Activated B cell treated with CpG ODN at 0.5 μM for 24 hours (primary cell): ENCODE measurements around the gene MCC. TPM values are rescaled to one million over a fixed set of nuclear protein-coding genes. Genes with fewer than 3 reads are reported as not detected.

ENCODE experiments used
- ATAC-seq: fragments of 200-7000 bp; cut with Tn5 transposase; one replicate; pipeline ENCODE4 v1.10.0; 2021; ENCODE audit warnings: low read depth, mild to moderate bottlenecking, moderate library complexity
- CTCF ChIA-PET: fragments of 350-600 bp; sonication (Branson Sonifier 250); formaldehyde crosslinking; loops from one replicate; lab custom pipeline; 2021; ENCODE audit warnings: antibody characterized with exemption; lab: Charles Lee
- POLR2A ChIA-PET: fragments of 350-600 bp; sonication (Branson Sonifier 250); formaldehyde crosslinking; loops from one replicate; lab custom pipeline; 2021; ENCODE audit warnings: antibody characterized with exemption; lab: Charles Lee
- DNase-seq: peaks from one replicate; pipeline ENCODE4 v3.0.0; 2022
- H3K27ac Mint-ChIP-seq: one replicate; pipeline ENCODE4 v1.8.0; 2020; ENCODE audit warnings: mixed read lengths
- H3K27me3 Mint-ChIP-seq: one replicate; pipeline ENCODE4 v1.8.0; 2021; ENCODE audit warnings: mixed read lengths
- H3K36me3 Mint-ChIP-seq: one replicate; pipeline ENCODE4 v1.8.0; 2021; ENCODE audit warnings: low read depth, mixed read lengths
- H3K4me1 Mint-ChIP-seq: one replicate; pipeline ENCODE4 v1.8.0; 2021; ENCODE audit warnings: mixed read lengths
- H3K4me3 Mint-ChIP-seq: one replicate; pipeline ENCODE4 v1.8.0; 2020; ENCODE audit warnings: mild to moderate bottlenecking, mixed read lengths
- H3K9me3 Mint-ChIP-seq: one replicate; pipeline ENCODE4 v1.8.0; 2020; ENCODE audit warnings: mixed read lengths
- intact Hi-C: fragments of 100-400 bp; cut with micrococcal nuclease; formaldehyde crosslinking; loops from one replicate; pipeline ENCODE4 v1.15.1; 2024
- total RNA-seq: library from RNA; stranded (reverse); gene quantifications from 2 replicates; pipeline ENCODE4 v1.2.3, GENCODE V29; 2022
- TF ChIP-seq, protein P1 (sequence below): fragments of 200-600 bp; IDR thresholded peaks from one replicate; pipeline ENCODE4 v1.8.0; 2022; ENCODE audit warnings: antibody characterized with exemption, mild to moderate bottlenecking

The MCC gene
- total RNA-seq, 1 donor from 2014 or later = 0.22 TPM

DNA sequence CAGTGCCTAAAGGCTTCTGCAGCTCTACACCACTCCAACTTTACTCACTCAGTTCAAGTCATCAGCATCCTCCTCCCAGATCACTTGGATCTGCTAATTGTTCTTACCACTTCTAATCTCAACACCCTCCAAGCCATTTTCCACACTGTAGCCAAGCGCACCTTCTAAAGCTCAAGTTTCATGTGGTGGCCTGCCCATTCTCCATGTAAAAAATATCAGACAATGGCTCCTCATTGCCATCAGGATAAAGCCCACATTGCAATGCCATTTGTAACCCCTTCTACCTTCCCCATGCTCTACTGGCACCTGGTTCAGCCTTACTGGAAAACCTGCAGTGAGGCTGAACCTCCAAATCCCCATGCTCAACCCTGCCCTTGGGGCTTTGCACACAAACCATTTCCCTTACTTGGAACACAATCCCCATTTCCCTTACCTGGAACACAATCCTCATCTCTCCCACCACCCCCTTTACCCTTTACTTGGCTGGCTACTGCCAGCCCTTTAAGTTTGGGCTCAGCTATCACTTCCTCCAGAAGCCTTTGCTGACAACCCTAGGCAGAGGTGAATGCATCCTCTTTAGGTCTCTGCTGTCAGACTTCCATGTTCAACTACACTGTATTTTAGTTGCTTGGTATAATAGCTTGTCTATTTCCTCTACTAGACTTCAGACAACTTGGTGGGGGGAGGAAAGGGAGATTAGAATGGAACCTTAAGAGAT, 273.5 kb downstream of the MCC start:
- ATAC-seq (no peak), DNase-seq (no peak)
- intact Hi-C loops = no loop called here
- no peaks in the 10 kb centered on the region for H3K4me1 Mint-ChIP-seq
- TF ChIP-seq, protein P1, sequence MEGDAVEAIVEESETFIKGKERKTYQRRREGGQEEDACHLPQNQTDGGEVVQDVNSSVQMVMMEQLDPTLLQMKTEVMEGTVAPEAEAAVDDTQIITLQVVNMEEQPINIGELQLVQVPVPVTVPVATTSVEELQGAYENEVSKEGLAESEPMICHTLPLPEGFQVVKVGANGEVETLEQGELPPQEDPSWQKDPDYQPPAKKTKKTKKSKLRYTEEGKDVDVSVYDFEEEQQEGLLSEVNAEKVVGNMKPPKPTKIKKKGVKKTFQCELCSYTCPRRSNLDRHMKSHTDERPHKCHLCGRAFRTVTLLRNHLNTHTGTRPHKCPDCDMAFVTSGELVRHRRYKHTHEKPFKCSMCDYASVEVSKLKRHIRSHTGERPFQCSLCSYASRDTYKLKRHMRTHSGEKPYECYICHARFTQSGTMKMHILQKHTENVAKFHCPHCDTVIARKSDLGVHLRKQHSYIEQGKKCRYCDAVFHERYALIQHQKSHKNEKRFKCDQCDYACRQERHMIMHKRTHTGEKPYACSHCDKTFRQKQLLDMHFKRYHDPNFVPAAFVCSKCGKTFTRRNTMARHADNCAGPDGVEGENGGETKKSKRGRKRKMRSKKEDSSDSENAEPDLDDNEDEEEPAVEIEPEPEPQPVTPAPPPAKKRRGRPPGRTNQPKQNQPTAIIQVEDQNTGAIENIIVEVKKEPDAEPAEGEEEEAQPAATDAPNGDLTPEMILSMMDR = no peak
- no peak overlapping the region for H3K4me3 Mint-ChIP-seq
- H3K36me3 Mint-ChIP-seq = no peaks in the 10 kb centered on the region
- no peak overlapping the region for H3K27ac Mint-ChIP-seq
- ChIA-PET CTCF (no interaction called here), POLR2A (no interaction called here)
- peaks cover 15% of the 10 kb centered on the region for H3K27me3 Mint-ChIP-seq
- no peaks in the 10 kb centered on the region for H3K9me3 Mint-ChIP-seq

DNA sequence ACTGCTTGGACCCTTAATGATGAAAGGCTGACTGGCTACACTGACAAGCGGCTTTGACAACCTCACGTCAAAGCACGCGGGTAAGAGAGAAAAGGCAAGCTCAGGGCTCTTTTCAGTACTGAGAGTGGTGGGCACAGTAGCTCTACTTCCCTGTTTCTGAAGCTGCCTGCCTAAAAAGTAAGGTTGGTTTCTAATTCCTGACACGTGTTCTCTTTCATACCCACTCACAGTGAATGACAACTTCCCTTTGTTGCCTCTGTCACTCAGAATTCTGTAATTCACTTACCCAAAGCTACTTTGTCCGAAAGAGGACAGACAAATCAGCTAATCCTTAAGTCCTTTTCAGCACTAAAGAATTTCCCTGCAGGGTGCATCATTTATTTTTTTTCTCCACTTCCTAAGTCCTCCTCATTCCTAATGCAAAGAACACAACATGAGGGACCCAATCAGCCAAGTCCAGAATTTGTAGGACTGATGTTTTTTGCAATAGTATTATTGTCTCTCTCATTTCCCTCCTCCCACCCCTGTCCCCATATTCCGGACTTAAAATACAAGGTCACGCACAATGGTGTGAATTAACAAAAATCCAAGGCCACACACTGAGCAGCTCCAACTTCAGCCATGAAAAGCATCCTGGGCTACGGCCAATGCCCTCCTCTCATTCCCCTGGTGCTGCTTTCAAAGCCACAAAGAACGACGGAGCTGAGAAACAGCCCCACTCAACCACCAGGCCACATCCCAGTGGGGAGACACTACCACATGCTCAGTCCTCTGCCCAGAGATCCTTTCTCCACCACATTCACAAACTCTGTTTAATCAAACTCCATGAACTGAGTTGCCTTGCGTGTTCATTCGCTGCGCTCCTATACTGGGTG, 274.5 kb downstream of the MCC start:
- TF ChIP-seq, protein P1 = no peak
- ChIA-PET POLR2A (no interaction called here), CTCF (no interaction called here)
- Mint-ChIP-seq H3K9me3 (no peaks in the 10 kb centered on the region), H3K27ac (no peak overlapping the region), H3K4me3 (no peak overlapping the region), H3K36me3 (no peaks in the 10 kb centered on the region), H3K27me3 (peaks cover 15% of the 10 kb centered on the region), H3K4me1 (no peaks in the 10 kb centered on the region)
- DNase-seq (no peak), ATAC-seq (no peak)
- intact Hi-C loops = no loop called here

- TF ChIP-seq, protein P1 = no peak
- intact Hi-C loops = no loop called here
- CTCF ChIA-PET = no interaction called here
- no peaks in the 10 kb centered on the region for H3K9me3 Mint-ChIP-seq
- H3K4me3 Mint-ChIP-seq = no peak overlapping the region
- H3K27me3 Mint-ChIP-seq = peaks cover 11% of the 10 kb centered on the region
- no peak overlapping the region for H3K27ac Mint-ChIP-seq
- H3K4me1 Mint-ChIP-seq = no peaks in the 10 kb centered on the region
- no peaks in the 10 kb centered on the region for H3K36me3 Mint-ChIP-seq
- no peak for DNase-seq
- no peak for ATAC-seq
- POLR2A ChIA-PET = no interaction called here
Measured at GRCh38 chr5:113212244-113212920, 275.9 kb downstream of the MCC start.

DNA sequence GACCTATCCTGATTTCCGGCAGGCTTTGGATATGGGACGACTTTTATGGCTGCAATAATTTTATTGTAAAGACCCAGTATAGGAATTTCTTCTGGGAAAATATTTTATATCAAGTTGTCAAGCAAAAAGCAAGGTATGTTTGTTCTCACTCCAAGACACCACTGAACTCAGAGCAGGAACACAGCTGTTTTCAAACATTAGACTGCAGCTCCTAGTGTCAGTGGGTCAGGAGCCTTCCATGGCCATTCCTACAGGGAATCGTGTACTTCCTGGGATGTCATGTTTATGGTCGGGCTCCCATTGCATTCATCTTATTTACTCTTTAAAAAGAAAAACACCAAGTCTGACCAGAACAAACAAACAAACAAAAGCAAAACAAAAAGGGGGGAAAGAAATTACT, 278.8 kb downstream of the MCC start:
- TF ChIP-seq, protein P1 = no peak
- CTCF ChIA-PET = no interaction called here
- Mint-ChIP-seq H3K4me3 (no peak overlapping the region), H3K4me1 (no peaks in the 10 kb centered on the region), H3K9me3 (no peaks in the 10 kb centered on the region), H3K27ac (no peak overlapping the region), H3K36me3 (no peaks in the 10 kb centered on the region), H3K27me3 (peaks cover 11% of the 10 kb centered on the region)
- ATAC-seq = no peak
- POLR2A ChIA-PET = no interaction called here
- intact Hi-C loops = no loop called here
- no peak for DNase-seq

- TF ChIP-seq, protein P1 = no peak
- CTCF ChIA-PET = no interaction called here
- POLR2A ChIA-PET = no interaction called here
Measured at GRCh38 chr5:113205807-113206206, 282.4 kb downstream of the MCC start.

More at GRCh38 chr5:113205807-113206206, 282.4 kb downstream of the MCC start:
- H3K9me3 Mint-ChIP-seq = no peaks in the 10 kb centered on the region
- H3K27me3 Mint-ChIP-seq = peaks cover 10% of the 10 kb centered on the region
- H3K4me3 Mint-ChIP-seq = no peak overlapping the region
- no peak overlapping the region for H3K27ac Mint-ChIP-seq
- no peak for ATAC-seq
- no peaks in the 10 kb centered on the region for H3K4me1 Mint-ChIP-seq
- intact Hi-C loops = no loop called here
- DNase-seq = no peak
- H3K36me3 Mint-ChIP-seq = no peaks in the 10 kb centered on the region
